Measurements from ENCODE around the gene ABLIM1. TPM values are rescaled to one million over a fixed set of nuclear protein-coding genes. Genes with fewer than 3 reads are reported as not detected.

ABLIM1 gene
- total RNA-seq, 1 donor from 2014 or later, result 35.8 TPM

DNA sequence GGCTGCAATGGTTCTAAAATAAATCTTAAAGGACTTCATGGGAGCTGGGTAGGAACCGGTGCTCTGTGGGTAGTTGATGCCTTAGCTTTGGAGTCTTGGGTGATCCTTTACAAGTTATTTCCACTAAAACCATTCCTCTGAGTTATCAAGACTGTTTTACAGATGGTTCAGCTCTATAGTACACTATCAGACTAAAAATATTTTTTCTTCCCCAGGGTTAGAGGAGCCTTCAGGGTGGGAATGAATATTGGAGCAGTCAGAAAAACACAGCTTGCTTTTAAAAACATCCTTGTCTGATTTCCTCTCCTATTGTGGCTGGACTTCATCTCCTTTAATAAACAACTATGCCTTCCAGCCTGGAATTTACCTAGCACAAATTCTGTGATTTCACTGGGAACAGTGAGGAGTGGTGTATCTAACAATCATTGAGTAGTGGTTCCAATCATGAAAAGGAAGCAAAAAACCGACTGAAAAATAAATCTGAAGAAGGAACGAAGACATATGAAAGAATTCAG, 151.1 kb downstream of the ABLIM1 start:
- H3K9me3 Mint-ChIP-seq, result no peaks in the 10 kb centered on the region
- TF ChIP-seq, protein P1, sequence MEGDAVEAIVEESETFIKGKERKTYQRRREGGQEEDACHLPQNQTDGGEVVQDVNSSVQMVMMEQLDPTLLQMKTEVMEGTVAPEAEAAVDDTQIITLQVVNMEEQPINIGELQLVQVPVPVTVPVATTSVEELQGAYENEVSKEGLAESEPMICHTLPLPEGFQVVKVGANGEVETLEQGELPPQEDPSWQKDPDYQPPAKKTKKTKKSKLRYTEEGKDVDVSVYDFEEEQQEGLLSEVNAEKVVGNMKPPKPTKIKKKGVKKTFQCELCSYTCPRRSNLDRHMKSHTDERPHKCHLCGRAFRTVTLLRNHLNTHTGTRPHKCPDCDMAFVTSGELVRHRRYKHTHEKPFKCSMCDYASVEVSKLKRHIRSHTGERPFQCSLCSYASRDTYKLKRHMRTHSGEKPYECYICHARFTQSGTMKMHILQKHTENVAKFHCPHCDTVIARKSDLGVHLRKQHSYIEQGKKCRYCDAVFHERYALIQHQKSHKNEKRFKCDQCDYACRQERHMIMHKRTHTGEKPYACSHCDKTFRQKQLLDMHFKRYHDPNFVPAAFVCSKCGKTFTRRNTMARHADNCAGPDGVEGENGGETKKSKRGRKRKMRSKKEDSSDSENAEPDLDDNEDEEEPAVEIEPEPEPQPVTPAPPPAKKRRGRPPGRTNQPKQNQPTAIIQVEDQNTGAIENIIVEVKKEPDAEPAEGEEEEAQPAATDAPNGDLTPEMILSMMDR (conservative IDR thresholded peaks at IDR 0.05), result no peak
- no peaks in the 10 kb centered on the region for H3K36me3 Mint-ChIP-seq (ENCODE audit: low read depth)
- peaks cover 27% of the 10 kb centered on the region for H3K4me1 Mint-ChIP-seq
- H3K27me3 Mint-ChIP-seq (ENCODE audit: low read depth), result peaks cover 53% of the 10 kb centered on the region
- no peak overlapping the region for H3K27ac Mint-ChIP-seq (ENCODE audit: unreplicated experiment)
- no peak for DNase-seq (ENCODE audit: low read depth, low spot score)
- H3K4me3 Mint-ChIP-seq, result no peak overlapping the region

DNA sequence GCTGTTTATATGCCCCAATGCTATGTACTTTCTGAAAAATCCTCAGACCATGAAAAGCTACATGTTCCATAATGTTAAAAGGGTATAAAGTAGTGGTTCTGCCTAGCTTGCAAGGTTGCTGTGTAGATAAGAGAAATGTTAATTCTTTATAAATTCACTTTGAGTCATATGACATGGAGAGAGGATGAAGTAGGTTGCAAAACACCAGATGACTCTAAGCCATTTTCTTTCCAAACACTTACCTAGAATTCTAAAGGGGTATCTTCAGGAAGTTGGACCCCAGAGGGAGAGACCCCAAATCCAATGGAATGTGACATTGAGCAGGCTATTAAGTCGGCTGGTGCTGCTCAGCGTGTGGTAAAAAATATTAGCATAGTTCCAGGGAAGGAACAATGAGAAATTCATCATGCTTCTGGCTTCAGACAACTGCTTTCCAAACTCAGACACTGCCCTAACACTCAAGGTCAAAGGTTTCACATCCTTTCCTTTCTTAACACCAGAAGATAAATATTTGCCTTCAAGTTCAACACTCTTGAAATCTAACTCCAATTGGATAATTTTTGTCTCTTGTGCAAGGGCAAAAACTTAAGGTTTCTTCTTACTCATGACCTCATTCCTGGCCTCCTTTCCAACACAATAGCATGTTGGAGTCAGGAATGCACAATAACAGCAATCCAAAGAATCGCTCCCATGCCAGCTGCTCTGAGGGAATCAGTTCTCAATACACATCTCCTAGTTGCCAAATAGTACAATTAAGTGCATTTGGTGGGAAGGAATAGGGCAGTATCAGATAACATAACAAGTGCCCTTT, 153.1 kb downstream of the ABLIM1 start:
- H3K36me3 Mint-ChIP-seq (ENCODE audit: low read depth), result no peaks in the 10 kb centered on the region
- H3K4me1 Mint-ChIP-seq, result peaks cover 25% of the 10 kb centered on the region
- no peak overlapping the region for H3K4me3 Mint-ChIP-seq
- no peak for DNase-seq (ENCODE audit: low read depth, low spot score)
- no peaks in the 10 kb centered on the region for H3K9me3 Mint-ChIP-seq
- H3K27me3 Mint-ChIP-seq (ENCODE audit: low read depth), result peaks cover 51% of the 10 kb centered on the region
- TF ChIP-seq, protein P1 (conservative IDR thresholded peaks at IDR 0.05), result no peak
- H3K27ac Mint-ChIP-seq (ENCODE audit: unreplicated experiment), result no peak overlapping the region

DNA sequence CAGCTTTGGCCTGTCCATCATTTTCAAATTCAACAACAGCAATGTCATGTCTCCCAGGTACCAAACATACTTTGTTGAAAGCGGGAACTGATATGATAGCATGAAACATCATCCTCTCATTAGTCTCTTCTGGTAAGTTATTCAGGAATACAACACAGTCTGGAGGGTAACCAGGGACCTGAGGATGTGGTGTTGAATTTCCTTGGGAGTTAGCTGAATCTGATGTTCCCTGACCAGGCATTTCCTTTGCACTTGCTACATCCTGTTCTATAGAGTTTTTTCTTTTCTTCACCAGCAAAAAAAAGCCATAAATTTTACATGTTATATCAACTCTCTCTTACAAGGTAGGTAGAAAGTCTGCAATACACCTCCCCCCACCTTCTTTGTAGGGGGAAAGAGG, 156.0 kb downstream of the ABLIM1 start:
- TF ChIP-seq, protein P1 (conservative IDR thresholded peaks at IDR 0.05), result no peak
- H3K27ac Mint-ChIP-seq (ENCODE audit: unreplicated experiment), result no peak overlapping the region
- H3K9me3 Mint-ChIP-seq, result no peaks in the 10 kb centered on the region
- peaks cover 47% of the 10 kb centered on the region for H3K27me3 Mint-ChIP-seq (ENCODE audit: low read depth)
- no peaks in the 10 kb centered on the region for H3K36me3 Mint-ChIP-seq (ENCODE audit: low read depth)
- DNase-seq (ENCODE audit: low read depth, low spot score), result no peak
- H3K4me3 Mint-ChIP-seq, result no peak overlapping the region
- H3K4me1 Mint-ChIP-seq, result peaks cover 25% of the 10 kb centered on the region

DNA sequence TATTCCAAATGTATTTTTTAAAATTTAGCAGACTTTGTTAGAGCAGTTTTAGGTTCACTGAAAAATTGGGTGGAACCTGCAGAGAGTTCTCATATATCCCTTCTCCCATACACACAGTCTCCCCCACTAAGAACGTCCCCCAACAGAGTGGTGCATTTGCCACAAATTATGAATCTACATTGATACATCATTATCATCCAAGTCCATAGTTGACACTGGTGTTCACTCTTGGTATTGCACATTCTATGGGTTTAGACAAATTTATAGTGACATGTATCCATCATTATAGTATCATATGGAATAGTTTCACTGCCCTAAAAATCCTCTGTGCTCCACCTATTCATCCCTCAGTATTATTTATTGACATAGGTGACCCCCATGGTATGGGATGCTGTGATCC, 156.4 kb downstream of the ABLIM1 start:
- H3K9me3 Mint-ChIP-seq, result no peaks in the 10 kb centered on the region
- TF ChIP-seq, protein P1 (conservative IDR thresholded peaks at IDR 0.05), result peak; percentile 48
- H3K27me3 Mint-ChIP-seq (ENCODE audit: low read depth), result peaks cover 43% of the 10 kb centered on the region
- H3K36me3 Mint-ChIP-seq (ENCODE audit: low read depth), result no peaks in the 10 kb centered on the region
- no peak for DNase-seq (ENCODE audit: low read depth, low spot score)
- no peak overlapping the region for H3K4me3 Mint-ChIP-seq
- H3K27ac Mint-ChIP-seq (ENCODE audit: unreplicated experiment), result no peak overlapping the region
- peaks cover 25% of the 10 kb centered on the region for H3K4me1 Mint-ChIP-seq

DNA sequence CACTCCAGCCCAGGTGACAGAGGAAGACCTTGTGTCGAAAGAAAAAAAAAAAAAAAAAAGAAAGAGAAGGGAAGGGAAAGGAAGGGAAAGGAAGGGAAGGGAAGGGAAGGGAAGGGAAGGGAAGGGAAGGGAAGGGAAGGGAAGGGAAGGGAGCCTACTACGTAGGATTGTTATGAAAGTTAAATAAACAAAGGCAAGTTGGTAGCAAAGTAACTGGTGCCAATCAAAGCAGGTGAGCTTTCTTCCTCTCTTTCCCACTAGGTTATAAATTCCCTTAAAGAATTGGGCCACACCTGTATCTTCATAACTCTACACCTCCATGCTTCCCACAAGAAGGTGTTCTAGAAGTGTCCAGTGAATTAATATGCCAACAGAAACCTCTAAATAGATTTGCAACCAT, 157.4 kb downstream of the ABLIM1 start:
- DNase-seq (ENCODE audit: low read depth, low spot score), result no peak
- no peaks in the 10 kb centered on the region for H3K9me3 Mint-ChIP-seq
- H3K36me3 Mint-ChIP-seq (ENCODE audit: low read depth), result no peaks in the 10 kb centered on the region
- H3K27me3 Mint-ChIP-seq (ENCODE audit: low read depth), result peaks cover 32% of the 10 kb centered on the region
- no peak overlapping the region for H3K4me3 Mint-ChIP-seq
- H3K4me1 Mint-ChIP-seq, result peaks cover 22% of the 10 kb centered on the region
- H3K27ac Mint-ChIP-seq (ENCODE audit: unreplicated experiment), result no peak overlapping the region
- TF ChIP-seq, protein P1 (conservative IDR thresholded peaks at IDR 0.05), result no peak
